Activated CD8-positive, alpha-beta memory T cell treated with anti-CD3 and anti-CD28 coated beads for 48 hours (primary cell): ENCODE results near the gene ANKRD30A.
"Not testable (repeated sequence)": the region's sequence is repeated elsewhere in the genome, so short reads cannot be mapped to it uniquely, and the experiment has no call there.

Source experiments
- DNase-seq, 3 experiments: peaks; one replicate each; pipeline ENCODE4 v3.0.0-alpha.2; 2020; ENCODE audit warnings: low read depth in 2 of 3, low spot score in 2 of 3

Gene ANKRD30A

GRCh38 chr10:37268266-37268665, 142.9 kb downstream of the ANKRD30A start:
- DNase-seq = no peak

DNA sequence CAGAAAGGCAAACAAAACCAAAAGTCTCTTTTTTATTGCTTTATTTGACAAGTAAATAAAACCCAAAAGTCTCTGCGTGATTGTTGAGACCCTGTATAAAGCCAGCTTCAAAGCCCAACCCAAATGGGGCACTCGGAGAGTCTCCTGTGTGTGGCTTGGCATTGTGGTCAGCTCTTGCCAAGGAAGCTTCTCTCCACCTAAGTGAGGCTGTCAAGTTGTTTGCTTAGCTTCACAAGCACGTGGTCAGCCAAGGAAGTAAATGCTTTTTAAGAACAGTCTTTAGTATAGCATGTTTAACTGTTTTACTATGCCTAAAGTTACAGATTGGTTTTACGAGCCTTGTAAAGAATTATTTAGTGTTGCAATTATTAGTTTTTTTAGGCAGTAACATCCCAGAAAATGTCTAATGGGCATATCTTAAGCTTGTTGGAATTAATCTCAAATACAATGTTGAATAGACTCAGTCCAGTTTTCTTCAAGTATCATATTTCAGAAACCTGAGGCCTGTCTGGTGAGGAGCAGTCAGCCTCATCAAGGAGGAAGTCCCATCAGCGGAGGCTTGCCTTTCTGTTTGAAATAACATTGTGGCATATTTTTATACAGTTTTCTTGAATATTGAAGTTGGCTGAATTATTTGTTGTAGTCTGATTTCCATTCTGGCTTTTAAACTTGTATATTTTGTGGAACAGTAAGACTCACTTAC, 144.3 kb downstream of the ANKRD30A start:
- DNase-seq = no peak

DNA sequence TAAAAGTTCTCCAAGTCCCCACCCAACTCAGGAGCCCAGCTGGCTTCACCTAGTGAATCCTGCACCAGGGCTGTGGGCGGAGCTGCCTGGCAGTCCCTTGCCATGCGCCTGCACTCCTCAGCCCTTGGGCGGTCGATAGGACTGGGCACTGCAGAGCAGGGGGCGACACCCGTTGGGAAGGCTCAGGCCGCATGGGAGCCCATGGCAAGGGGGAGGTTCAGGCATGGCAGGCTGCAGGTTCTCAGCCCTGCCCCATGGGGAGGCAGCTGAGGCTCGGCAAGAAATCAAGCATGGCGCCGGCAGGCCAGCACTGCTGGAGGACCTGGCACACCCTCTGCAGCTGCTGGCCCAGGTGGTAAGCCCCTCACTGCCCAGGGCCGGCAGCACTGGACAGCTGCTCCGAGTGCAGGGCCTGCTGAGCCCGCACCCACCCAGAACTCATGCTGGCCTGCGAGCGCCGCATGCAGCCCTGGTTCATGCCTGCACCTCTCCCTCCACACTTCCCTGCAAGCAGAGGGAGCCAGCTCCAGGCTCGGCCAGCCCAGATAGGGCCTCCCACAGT, 149.9 kb downstream of the ANKRD30A start:
- no peak for DNase-seq

DNA sequence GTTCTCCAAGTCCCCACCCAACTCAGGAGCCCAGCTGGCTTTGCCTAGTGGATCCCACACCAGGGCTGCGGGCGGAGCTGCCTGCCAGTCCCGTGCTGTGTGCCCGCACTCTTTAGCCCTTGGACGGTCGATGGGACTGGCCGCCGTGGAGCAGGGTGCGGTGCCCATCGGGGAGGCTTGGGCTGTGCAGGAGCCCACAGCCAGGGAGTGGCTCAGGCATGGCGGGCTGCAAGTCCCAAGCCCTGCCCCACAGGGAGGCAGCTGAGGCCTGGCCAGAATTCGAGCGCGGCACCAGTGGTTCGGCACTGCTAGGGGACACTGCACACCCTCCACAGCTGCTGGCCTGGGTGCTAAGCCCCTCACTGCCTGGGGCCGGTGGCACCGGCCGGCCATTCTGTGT, 159.7 kb downstream of the ANKRD30A start:
- DNase-seq = no peak

DNA sequence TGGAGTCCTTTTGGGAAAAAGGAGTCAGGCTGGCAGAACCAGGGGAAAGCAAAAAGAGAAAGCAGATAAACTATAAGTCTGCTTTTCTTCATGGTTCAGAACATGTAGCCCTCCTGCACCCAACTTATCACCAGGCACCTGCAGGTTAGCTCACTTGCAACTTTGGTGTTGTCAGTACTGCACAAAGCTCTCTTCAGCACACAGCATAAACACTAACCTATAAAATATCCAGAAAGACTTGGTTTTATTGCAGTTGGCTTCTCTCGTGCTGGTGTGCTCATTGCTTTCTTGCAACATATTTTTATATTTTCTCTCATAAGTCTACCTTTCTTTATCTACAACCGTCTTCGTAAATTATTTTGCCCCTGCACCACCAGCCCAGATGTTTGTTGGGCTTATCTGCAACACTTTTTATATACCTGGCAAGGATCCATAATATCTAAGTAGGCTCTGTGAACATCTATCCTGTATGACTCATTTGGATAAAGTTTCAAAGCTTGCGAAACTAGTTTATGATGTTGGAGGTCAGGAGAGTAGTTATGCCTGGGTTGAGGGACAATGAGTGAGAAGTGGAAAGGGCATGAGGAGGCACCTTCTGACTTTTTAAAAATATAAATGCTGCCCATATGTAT, 164.6 kb downstream of the ANKRD30A start:
- DNase-seq = no peak

DNA sequence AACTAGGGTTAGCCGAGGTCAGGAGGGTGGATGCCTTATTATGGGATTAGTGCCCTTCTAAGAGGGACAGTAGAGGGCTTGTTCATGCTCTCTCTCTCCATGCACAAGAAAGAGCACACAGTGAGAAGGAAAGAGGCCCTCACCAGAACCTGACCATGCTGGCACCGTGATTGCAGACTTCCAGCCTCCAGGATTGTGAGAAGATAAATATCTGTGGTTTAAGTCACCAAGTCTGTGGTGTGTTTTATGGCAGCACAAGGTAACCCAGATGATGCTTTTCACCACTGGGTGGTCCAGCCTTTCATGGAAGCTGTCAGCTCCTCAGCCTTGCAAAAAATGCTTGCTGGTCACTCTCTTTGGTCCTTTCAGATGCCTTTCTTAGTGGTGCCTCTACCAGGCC, 175.9 kb downstream of the ANKRD30A start:
- DNase-seq = no peak

DNA sequence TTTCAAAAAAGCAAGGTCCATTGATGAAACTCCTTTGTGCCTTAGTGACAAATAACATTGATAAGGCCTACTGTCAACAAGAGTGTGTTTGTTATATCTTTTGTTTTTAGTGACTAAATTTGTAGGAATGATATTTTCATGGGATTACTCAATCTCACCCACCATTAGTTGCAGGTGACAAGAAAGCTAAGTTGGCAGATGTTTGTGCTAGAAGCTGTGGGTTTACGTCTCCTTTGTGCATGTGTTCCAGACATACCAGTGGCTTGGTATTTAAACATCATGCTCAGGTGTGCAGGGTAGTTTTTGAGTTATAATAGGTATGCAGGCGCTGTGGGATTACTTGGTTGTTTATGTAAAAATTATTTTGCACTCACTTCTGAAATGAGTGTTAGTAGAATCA, 178.6 kb downstream of the ANKRD30A start:
- DNase-seq = no peak

GRCh38 chr10:37314350-37314749, 189.0 kb downstream of the ANKRD30A start:
- no peak for DNase-seq

- DNase-seq = no peak
Measured at GRCh38 chr10:37314862-37315261, 189.5 kb downstream of the ANKRD30A start.

DNA sequence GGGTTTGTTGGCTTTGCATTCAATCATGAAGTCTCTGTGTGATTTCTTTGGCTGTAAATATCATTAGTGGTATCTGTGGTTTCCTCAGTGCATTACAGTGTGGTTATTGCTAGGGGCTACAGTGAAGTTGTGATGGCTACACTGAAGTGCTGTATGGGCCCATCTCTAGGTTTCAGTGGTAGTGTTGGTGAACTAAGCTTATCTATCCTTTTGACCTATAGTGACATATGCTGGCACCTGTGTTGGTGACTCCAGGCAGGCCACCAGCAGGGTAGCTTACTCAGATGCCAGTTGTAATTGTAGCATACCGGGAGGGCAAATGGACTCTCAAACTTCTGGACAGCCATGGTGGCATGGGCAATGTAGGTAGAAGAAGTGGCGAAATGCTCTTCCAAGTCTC, 219.0 kb downstream of the ANKRD30A start:
- no peak for DNase-seq

DNA sequence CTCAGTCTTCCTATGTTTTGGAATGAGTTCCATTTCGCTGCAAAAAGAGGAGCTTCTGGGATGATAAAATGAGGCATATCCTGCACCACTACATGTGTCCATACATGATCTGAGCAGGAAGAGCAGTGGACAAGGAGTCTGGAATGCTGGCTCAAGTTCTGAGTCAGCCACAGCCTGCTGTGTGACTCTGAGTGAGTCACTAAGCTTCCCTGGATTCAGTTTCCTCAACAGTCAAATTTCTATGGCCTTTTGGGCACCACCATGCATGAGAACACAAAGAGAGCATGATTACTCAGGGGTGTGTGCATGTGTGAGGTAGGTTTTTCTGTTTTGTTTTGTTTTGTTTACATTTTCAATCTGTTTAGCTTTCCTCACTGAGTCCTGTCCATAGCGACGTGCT, 254.6 kb downstream of the ANKRD30A start:
- no peak for DNase-seq

DNA sequence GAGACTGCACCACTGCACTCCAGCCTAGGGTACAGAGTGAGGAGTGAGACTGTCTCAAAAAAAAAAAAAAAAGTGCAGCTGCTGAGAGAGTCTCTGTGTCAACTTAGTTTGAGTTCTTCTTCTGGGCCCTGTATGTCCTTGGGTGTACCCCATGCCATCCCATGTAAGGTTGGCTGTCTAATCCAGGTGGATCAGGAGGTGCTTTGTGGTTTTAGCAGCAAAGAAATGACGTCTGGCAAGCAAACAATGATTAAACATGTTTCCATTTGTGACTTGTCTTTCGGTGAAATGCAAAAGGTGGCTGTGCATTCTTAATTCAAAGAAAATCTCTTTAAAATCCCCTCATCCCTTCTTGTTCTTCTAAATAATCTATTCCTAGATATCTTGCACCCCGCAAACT, 255.9 kb downstream of the ANKRD30A start:
- no peak for DNase-seq

GRCh38 chr10:37384923-37385322, 259.5 kb downstream of the ANKRD30A start:
- DNase-seq = no peak

DNA sequence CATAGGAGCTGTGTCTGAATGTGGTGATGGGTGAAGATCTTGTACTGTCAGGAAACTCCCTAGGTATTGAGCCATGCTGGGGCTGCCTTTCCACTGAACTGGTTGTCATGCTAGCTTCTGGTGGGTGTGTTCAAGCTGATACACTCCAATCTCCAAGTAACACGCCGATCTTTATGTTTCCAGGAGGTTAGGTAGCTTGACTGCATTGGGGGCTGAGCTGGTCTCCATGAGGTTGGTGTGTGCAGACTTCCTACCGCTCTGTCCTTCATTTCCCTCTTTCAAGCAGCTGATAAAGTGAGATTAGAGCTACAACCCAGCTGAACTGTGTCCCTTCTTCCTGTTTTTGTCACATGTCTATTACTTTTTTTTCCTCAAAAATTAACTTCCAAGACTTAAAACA, 265.5 kb downstream of the ANKRD30A start:
- DNase-seq = no peak

DNA sequence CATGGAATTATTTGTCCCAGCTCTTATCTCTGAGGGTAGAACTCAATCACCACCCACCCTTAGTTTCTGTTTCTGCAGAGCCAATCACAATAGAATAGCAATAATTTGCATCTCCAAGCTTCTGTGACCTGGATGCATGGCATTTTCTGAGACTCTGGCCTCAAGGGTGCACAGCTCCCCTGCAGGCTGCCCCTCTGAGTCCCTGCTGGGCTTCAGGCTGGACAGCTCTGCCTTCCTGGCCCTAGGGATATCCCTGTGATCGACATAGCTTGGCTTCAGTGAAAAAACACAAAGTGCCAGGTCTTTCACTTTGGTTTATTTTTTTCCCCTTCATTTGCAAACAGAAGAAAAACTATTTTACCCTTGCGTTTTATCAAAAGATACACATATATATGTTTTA, 275.4 kb downstream of the ANKRD30A start:
- DNase-seq = not testable (repeated sequence)

GRCh38 chr10:37401225-37401624, 275.8 kb downstream of the ANKRD30A start:
- no peak for DNase-seq

GRCh38 chr10:37403776-37404175, 278.4 kb downstream of the ANKRD30A start:
- DNase-seq = no peak
